Osteocyte (in vitro differentiated cells): ENCODE results near the gene TFDP2. TPM values are rescaled to one million over a fixed set of nuclear protein-coding genes. Genes with fewer than 3 reads are reported as not detected.

Source experiments
- DNase-seq: peaks from one replicate; pipeline ENCODE4 v3.0.0; 2021; ENCODE audit warnings: mixed read lengths; ENCODE audit not compliant: unreplicated experiment; ENCODE audit errors: extremely low spot score
- H3K27ac Mint-ChIP-seq: one replicate; pipeline ENCODE4 v1.8.0; 2021; ENCODE audit warnings: mild to moderate bottlenecking, mixed read lengths; ENCODE audit not compliant: unreplicated experiment
- H3K27me3 Mint-ChIP-seq: one replicate; pipeline ENCODE4 v1.8.0; 2021; ENCODE audit warnings: mixed read lengths; ENCODE audit not compliant: unreplicated experiment
- H3K36me3 Mint-ChIP-seq: one replicate; pipeline ENCODE4 v1.8.0; 2021; ENCODE audit warnings: mixed read lengths; ENCODE audit not compliant: unreplicated experiment
- H3K4me1 Mint-ChIP-seq: one replicate; pipeline ENCODE4 v1.8.0; 2021; ENCODE audit warnings: mixed read lengths; ENCODE audit not compliant: unreplicated experiment
- H3K4me3 Mint-ChIP-seq: one replicate; pipeline ENCODE4 v1.8.0; 2021; ENCODE audit warnings: mild to moderate bottlenecking, moderate library complexity, mixed read lengths; ENCODE audit not compliant: unreplicated experiment
- H3K9me3 Mint-ChIP-seq: one replicate; pipeline ENCODE4 v1.8.0; 2021; ENCODE audit warnings: mixed read lengths; ENCODE audit not compliant: unreplicated experiment
- total RNA-seq: library from RNA; stranded (reverse); gene quantifications from 2 replicates; pipeline ENCODE4 v1.2.1, GENCODE V29; 2021
- TF ChIP-seq, protein P1 (sequence below): fragments of 200-600 bp; sonication (generic); IDR thresholded peaks from 2 replicates; pipeline ENCODE4 v1.5.0; 2021; ENCODE audit warnings: antibody characterized with exemption, mild to moderate bottlenecking, moderate library complexity

TFDP2 gene
- total RNA-seq, 1 donor from 2014 or later = 49.3 TPM

- H3K4me3 Mint-ChIP-seq = no peak overlapping the region
- H3K36me3 Mint-ChIP-seq = peaks cover 41% of the 10 kb centered on the region
- H3K27ac Mint-ChIP-seq = no peak overlapping the region
Observed at GRCh38 chr3:141955175-141955574, 194.2 kb downstream of the TFDP2 start.

DNA sequence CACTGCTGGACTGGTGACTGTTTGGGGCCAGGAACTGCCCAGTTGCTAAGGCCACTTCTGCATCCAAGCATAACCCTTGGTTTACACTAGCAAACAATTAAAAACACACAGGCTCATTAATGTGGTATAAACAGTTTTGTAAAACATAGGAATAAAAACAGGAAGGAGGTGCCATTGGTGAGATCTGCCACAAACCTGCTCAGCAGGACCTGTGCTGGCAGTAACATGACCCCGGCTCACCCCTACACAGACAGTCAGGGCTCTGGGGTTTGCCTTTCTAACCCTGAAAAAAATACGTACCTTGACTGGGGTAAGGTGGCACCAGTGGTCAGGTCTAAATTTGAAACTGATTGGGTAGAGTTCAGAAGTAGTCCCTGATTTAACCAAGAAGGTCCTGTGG lies 196.7 kb downstream of the TFDP2 start:
- DNase-seq = peak; percentile 34
- H3K4me3 Mint-ChIP-seq = no peak overlapping the region
- H3K36me3 Mint-ChIP-seq = peaks cover 34% of the 10 kb centered on the region
- no peaks in the 10 kb centered on the region for H3K27me3 Mint-ChIP-seq
- H3K4me1 Mint-ChIP-seq = peaks cover 4% of the 10 kb centered on the region
- H3K9me3 Mint-ChIP-seq = no peaks in the 10 kb centered on the region
- H3K27ac Mint-ChIP-seq = no peak overlapping the region
- TF ChIP-seq, protein P1, sequence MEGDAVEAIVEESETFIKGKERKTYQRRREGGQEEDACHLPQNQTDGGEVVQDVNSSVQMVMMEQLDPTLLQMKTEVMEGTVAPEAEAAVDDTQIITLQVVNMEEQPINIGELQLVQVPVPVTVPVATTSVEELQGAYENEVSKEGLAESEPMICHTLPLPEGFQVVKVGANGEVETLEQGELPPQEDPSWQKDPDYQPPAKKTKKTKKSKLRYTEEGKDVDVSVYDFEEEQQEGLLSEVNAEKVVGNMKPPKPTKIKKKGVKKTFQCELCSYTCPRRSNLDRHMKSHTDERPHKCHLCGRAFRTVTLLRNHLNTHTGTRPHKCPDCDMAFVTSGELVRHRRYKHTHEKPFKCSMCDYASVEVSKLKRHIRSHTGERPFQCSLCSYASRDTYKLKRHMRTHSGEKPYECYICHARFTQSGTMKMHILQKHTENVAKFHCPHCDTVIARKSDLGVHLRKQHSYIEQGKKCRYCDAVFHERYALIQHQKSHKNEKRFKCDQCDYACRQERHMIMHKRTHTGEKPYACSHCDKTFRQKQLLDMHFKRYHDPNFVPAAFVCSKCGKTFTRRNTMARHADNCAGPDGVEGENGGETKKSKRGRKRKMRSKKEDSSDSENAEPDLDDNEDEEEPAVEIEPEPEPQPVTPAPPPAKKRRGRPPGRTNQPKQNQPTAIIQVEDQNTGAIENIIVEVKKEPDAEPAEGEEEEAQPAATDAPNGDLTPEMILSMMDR = no peak

More at GRCh38 chr3:141955175-141955574, 194.2 kb downstream of the TFDP2 start:
- DNase-seq = peak; percentile 34
- TF ChIP-seq, protein P1 = no peak
- Mint-ChIP-seq H3K9me3 (no peaks in the 10 kb centered on the region), H3K27me3 (no peaks in the 10 kb centered on the region), H3K4me1 (peaks cover 16% of the 10 kb centered on the region)

DNA sequence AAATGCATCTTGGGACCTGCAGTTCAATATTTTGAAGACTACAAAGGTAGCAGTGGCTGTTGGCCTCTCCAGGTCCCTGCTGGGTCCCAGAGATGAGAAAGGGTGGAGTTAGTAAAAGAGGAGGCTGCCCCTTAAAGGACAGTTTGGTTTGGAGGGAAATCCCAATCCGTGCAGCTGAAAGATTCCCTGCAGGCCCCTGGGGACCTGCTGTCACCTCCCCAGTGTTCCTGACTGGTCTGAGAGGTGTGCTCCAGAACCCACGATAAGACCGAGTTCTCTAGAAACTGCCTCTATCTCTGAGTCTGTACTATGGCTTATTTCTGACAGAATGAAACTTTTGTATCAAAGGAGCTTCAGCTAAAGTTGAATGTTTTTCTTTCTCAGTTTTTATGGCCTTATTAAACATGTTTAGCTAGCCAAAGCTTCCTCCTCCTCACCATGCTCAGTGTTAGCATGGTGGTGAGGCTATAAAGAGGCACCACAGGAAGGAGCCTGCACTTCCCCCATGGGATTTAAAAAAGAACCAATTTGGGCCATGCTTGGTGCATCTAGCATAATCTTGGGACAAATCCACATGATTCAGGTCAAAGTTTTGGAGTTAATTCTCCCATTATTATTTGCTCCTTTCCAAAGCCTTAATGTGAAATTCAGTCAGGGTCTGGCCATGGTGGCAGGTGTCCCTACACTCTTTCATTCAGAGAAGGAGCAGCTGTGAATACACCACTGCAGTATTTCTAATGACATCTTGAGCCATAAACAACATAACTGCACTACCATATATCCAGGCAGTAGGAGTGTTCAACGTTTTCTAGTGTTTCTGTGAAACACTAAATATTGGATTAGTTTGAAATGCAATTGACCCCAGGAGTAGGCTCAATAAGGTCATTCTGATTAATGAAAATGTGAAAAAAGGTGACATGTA lies 198.5 kb downstream of the TFDP2 start:
- H3K27me3 Mint-ChIP-seq = no peaks in the 10 kb centered on the region
- TF ChIP-seq, protein P1 = no peak
- peaks cover 4% of the 10 kb centered on the region for H3K4me1 Mint-ChIP-seq
- H3K36me3 Mint-ChIP-seq = peaks cover 27% of the 10 kb centered on the region
- peak; percentile 36 for DNase-seq
- H3K27ac Mint-ChIP-seq = no peak overlapping the region
- H3K9me3 Mint-ChIP-seq = no peaks in the 10 kb centered on the region
- no peak overlapping the region for H3K4me3 Mint-ChIP-seq

GRCh38 chr3:141949972-141950371 lies 199.4 kb downstream of the TFDP2 start:
- Mint-ChIP-seq H3K4me1 (peaks cover under 1% of the 10 kb centered on the region), H3K9me3 (no peaks in the 10 kb centered on the region), H3K36me3 (peaks cover 24% of the 10 kb centered on the region), H3K27ac (no peak overlapping the region), H3K4me3 (no peak overlapping the region), H3K27me3 (no peaks in the 10 kb centered on the region)
- TF ChIP-seq, protein P1 = no peak
- peak; percentile 49 for DNase-seq

DNA sequence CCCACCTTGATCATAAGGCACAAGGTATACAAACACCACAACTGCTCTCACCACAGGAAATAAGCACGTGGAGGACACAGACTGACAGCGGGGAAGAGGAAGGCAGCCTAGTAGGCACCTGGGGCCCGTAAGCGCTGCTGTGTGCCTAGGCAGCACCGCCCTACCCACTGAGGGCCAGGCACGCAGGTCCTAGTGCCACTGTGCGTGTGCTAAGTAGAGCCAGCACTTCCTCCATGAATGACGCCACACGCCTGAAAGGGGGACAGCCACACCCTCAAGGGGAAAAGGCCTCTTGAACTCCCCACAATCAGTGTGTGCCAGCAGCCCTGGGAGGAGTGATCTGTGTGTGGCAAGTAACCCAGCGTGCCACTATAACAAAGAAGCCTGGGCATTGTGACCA lies 199.9 kb downstream of the TFDP2 start:
- Mint-ChIP-seq H3K36me3 (peaks cover 23% of the 10 kb centered on the region), H3K9me3 (no peaks in the 10 kb centered on the region), H3K27me3 (no peaks in the 10 kb centered on the region), H3K4me3 (no peak overlapping the region), H3K4me1 (no peaks in the 10 kb centered on the region), H3K27ac (no peak overlapping the region)
- peak; percentile 57 for DNase-seq
- TF ChIP-seq, protein P1 = no peak
